Measurements from ENCODE around the gene MCM5.

MCM5 gene

GRCh38 chr22:35460688-35461087, 60.7 kb downstream of the MCM5 start:
- Histone ChIP-seq H4K20me1 (ENCODE audit: control insufficient read depth, insufficient read depth, low read depth, low read length) (no peaks in the 10 kb centered on the region), H3K4me1 (ENCODE audit: control insufficient read depth, low read length) (peaks cover 10% of the 10 kb centered on the region), H3K9me2 (replicated peaks; ENCODE audit: control insufficient read depth, low read length) (no peaks in the 10 kb centered on the region), H3K9me3 (ENCODE audit: control insufficient read depth, insufficient read depth, low read length) (no peaks in the 10 kb centered on the region), H3F3A (ENCODE audit: control insufficient read depth, insufficient read depth) (no peaks in the 10 kb centered on the region), H3K36me3 (ENCODE audit: control insufficient read depth, low read length) (no peaks in the 10 kb centered on the region), H3K27ac (ENCODE audit: low read depth, low read length) (no peak overlapping the region), H3K27me3 (ENCODE audit: control insufficient read depth, low read length) (no peaks in the 10 kb centered on the region), H3K4me2 (ENCODE audit: low read length) (no peak overlapping the region), H3K4me3 (ENCODE audit: low read length) (no peak overlapping the region), H3K79me2 (ENCODE audit: control insufficient read depth, low read length) (no peaks in the 10 kb centered on the region)
- TF ChIP-seq EZH2phosphoT487 (IDR thresholded peaks at IDR 0.05; ENCODE audit: borderline replicate concordance, low read length) (no peak), CTCF (IDR thresholded peaks at IDR 0.05; ENCODE audit: low read depth, low read length, poor library complexity, severe bottlenecking) (no peak)

- Histone ChIP-seq H3K4me3 (ENCODE audit: low read length) (no peak overlapping the region), H3K27me3 (ENCODE audit: control insufficient read depth, low read length) (no peaks in the 10 kb centered on the region), H3K4me2 (ENCODE audit: low read length) (no peak overlapping the region), H3K27ac (ENCODE audit: low read depth, low read length) (no peak overlapping the region), H3K4me1 (ENCODE audit: control insufficient read depth, low read length) (peaks cover 10% of the 10 kb centered on the region), H3K9me2 (replicated peaks; ENCODE audit: control insufficient read depth, low read length) (no peaks in the 10 kb centered on the region), H3K36me3 (ENCODE audit: control insufficient read depth, low read length) (no peaks in the 10 kb centered on the region), H4K20me1 (ENCODE audit: control insufficient read depth, insufficient read depth, low read depth, low read length) (no peaks in the 10 kb centered on the region), H3K79me2 (ENCODE audit: control insufficient read depth, low read length) (no peaks in the 10 kb centered on the region), H3K9me3 (ENCODE audit: control insufficient read depth, insufficient read depth, low read length) (no peaks in the 10 kb centered on the region), H3F3A (ENCODE audit: control insufficient read depth, insufficient read depth) (no peaks in the 10 kb centered on the region)
- TF ChIP-seq EZH2phosphoT487 (IDR thresholded peaks at IDR 0.05; ENCODE audit: borderline replicate concordance, low read length) (no peak), CTCF (IDR thresholded peaks at IDR 0.05; ENCODE audit: low read depth, low read length, poor library complexity, severe bottlenecking) (no peak)
Observed at GRCh38 chr22:35462498-35463230, 62.7 kb downstream of the MCM5 start.

DNA sequence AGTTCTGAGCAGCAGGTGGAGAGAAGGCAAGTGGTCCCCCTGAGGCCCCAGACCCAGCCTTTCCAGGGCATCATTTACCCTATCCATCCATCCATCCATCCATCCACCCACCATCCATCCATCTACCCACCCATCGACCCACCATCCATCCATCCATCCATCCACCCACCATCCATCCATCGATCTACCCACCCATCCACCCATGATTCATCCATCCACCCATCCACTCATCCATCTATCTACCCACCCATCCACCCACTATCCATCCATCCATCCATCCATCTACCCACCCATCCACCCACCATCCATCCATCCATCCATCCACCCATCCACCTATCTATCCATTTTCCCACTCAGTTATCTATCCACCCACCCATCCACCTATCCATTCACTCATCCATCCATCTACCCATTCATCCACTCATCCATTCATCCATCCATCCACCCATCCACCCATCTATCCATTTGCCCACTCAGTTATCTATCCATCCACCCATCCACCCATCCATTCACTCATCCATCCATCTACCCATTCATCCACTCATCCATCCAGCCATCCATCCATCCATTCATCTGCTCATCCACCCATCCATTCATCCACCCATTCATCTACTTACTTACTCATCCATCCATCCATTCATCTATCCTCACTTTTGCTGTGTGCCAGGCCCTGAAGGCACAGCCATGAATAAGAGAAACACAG, 63.4 kb downstream of the MCM5 start:
- Histone ChIP-seq H3K27ac (ENCODE audit: low read depth, low read length) (no peak overlapping the region), H3K9me2 (replicated peaks; ENCODE audit: control insufficient read depth, low read length) (no peaks in the 10 kb centered on the region), H3F3A (ENCODE audit: control insufficient read depth, insufficient read depth) (no peaks in the 10 kb centered on the region), H3K9me3 (ENCODE audit: control insufficient read depth, insufficient read depth, low read length) (no peaks in the 10 kb centered on the region), H3K4me1 (ENCODE audit: control insufficient read depth, low read length) (peaks cover 10% of the 10 kb centered on the region), H3K4me2 (ENCODE audit: low read length) (no peak overlapping the region), H3K27me3 (ENCODE audit: control insufficient read depth, low read length) (no peaks in the 10 kb centered on the region), H4K20me1 (ENCODE audit: control insufficient read depth, insufficient read depth, low read depth, low read length) (no peaks in the 10 kb centered on the region), H3K79me2 (ENCODE audit: control insufficient read depth, low read length) (no peaks in the 10 kb centered on the region), H3K36me3 (ENCODE audit: control insufficient read depth, low read length) (no peaks in the 10 kb centered on the region), H3K4me3 (ENCODE audit: low read length) (no peak overlapping the region)
- TF ChIP-seq EZH2phosphoT487 (IDR thresholded peaks at IDR 0.05; ENCODE audit: borderline replicate concordance, low read length) (no peak), CTCF (IDR thresholded peaks at IDR 0.05; ENCODE audit: low read depth, low read length, poor library complexity, severe bottlenecking) (no peak)
